K562 (cell line): Measurements from ENCODE around the gene NTSR2.

Experiments
- ATF1 ChIP-seq, 2 experiments: fragments of 450-650 bp in 1 of 2; IDR thresholded peaks; 2 replicates each; pipeline ENCODE4 v1.6.1; 2016; ENCODE audit warnings: missing compliant biosample characterization in 1 of 2, missing genetic modification characterization in 1 of 2
- MAFK ChIP-seq: IDR thresholded peaks from 2 replicates; pipeline ENCODE4 v1.6.1; 2011; ENCODE audit warnings: low read length, improper control_type of control experiment
- TF ChIP-seq, protein P1 (sequence below): sonication (generic); formaldehyde crosslinking; IDR thresholded peaks from 2 replicates; pipeline ENCODE4 v1.8.1; 2023; ENCODE audit warnings: mild to moderate bottlenecking, missing genetic modification reagents
- TF ChIP-seq, protein P2 (sequence below), 3 experiments: IDR thresholded peaks in 2 of 3; conservative IDR thresholded peaks in 1 of 3; 2 replicates each; pipeline ENCODE4 v1.5.1; 2011 to 2012; ENCODE audit warnings: low read length in 3 of 3, mild to moderate bottlenecking in 3 of 3, control low read depth in 2 of 3, improper control_type of control experiment in 1 of 3, inconsistent platforms in 1 of 3, low read depth in 1 of 3, mixed read lengths in 1 of 3, moderate library complexity in 1 of 3; ENCODE audit not compliant: insufficient read depth in 2 of 3

DNA sequence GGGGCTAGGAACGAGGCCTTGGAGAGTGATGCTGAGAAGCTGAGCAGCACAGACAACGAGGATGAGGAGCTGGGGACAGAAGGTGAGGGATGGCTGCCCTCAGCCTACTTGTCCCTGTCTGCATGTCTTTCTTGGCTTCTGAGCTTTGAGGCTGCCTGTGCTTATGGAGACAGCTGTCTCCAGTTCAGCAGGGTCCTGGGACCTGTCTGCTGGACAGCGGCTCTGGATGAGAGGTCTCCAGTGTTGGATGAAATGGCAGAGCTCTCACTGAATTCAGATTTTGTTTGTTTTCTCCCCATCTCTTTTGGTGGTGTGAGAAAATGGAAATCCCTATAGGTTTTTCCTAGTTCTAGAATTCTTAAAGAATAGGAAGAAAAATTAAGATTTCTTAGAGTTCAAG is 54.8 kb downstream of the NTSR2 start:
- TF ChIP-seq, protein P1, sequence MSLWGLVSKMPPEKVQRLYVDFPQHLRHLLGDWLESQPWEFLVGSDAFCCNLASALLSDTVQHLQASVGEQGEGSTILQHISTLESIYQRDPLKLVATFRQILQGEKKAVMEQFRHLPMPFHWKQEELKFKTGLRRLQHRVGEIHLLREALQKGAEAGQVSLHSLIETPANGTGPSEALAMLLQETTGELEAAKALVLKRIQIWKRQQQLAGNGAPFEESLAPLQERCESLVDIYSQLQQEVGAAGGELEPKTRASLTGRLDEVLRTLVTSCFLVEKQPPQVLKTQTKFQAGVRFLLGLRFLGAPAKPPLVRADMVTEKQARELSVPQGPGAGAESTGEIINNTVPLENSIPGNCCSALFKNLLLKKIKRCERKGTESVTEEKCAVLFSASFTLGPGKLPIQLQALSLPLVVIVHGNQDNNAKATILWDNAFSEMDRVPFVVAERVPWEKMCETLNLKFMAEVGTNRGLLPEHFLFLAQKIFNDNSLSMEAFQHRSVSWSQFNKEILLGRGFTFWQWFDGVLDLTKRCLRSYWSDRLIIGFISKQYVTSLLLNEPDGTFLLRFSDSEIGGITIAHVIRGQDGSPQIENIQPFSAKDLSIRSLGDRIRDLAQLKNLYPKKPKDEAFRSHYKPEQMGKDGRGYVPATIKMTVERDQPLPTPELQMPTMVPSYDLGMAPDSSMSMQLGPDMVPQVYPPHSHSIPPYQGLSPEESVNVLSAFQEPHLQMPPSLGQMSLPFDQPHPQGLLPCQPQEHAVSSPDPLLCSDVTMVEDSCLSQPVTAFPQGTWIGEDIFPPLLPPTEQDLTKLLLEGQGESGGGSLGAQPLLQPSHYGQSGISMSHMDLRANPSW: no peak
- TF ChIP-seq ATF1 (CRISPR knock-in tag; IDR thresholded peaks at IDR 0.05) (no peak), ATF1 (tag; IDR thresholded peaks at IDR 0.05) (no peak), MAFK (no peak)
- TF ChIP-seq, protein P2, sequence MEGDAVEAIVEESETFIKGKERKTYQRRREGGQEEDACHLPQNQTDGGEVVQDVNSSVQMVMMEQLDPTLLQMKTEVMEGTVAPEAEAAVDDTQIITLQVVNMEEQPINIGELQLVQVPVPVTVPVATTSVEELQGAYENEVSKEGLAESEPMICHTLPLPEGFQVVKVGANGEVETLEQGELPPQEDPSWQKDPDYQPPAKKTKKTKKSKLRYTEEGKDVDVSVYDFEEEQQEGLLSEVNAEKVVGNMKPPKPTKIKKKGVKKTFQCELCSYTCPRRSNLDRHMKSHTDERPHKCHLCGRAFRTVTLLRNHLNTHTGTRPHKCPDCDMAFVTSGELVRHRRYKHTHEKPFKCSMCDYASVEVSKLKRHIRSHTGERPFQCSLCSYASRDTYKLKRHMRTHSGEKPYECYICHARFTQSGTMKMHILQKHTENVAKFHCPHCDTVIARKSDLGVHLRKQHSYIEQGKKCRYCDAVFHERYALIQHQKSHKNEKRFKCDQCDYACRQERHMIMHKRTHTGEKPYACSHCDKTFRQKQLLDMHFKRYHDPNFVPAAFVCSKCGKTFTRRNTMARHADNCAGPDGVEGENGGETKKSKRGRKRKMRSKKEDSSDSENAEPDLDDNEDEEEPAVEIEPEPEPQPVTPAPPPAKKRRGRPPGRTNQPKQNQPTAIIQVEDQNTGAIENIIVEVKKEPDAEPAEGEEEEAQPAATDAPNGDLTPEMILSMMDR (IDR thresholded peaks at IDR 0.05 in 2 of 3, conservative IDR thresholded peaks at IDR 0.05 in 1 of 3; ENCODE audit: insufficient read depth in 2 of 3, low read depth in 1 of 3, low read length in 3 of 3): no peak
